GM12864 (cell line): Measurements from ENCODE around the gene L2HGDH.

Experiments
- DNase-seq: peaks from one replicate; pipeline ENCODE4 v3.0.0-alpha.2; 2011; ENCODE audit warnings: low read depth
- H3K4me3 ChIP-seq: 2 replicates; pipeline ENCODE4 v1.5.1; 2011; ENCODE audit warnings: mild to moderate bottlenecking, low read depth, low read length, control low read depth
- CTCF ChIP-seq: IDR thresholded peaks from 2 replicates; pipeline ENCODE4 v1.5.1; 2011; ENCODE audit warnings: low read depth, mild to moderate bottlenecking, moderate library complexity, low read length, control low read depth, inconsistent platforms; ENCODE audit errors: missing control alignments

The L2HGDH gene

GRCh38 chr14:50212726-50213125, 99.3 kb downstream of the L2HGDH start:
- H3K4me3 ChIP-seq = no peak overlapping the region
- TF ChIP-seq CTCF = no peak
- no peak for DNase-seq

GRCh38 chr14:50210074-50210473, 102.0 kb downstream of the L2HGDH start:
- no peak for DNase-seq
- no peak overlapping the region for H3K4me3 ChIP-seq
- TF ChIP-seq CTCF = no peak

- no peak overlapping the region for H3K4me3 ChIP-seq
- TF ChIP-seq CTCF = no peak
Observed at GRCh38 chr14:50198499-50198898, 113.5 kb downstream of the L2HGDH start.

GRCh38 chr14:50191499-50191898, 120.5 kb downstream of the L2HGDH start:
- DNase-seq = no peak
- H3K4me3 ChIP-seq = no peak overlapping the region
- no peak for TF ChIP-seq CTCF

More at GRCh38 chr14:50198499-50198898, 113.5 kb downstream of the L2HGDH start:
- no peak for DNase-seq
